ENCODE results near the gene CD80. TPM values are rescaled to one million over a fixed set of nuclear protein-coding genes. Genes with fewer than 3 reads are reported as not detected.

The CD80 gene
- total and polyA plus RNA-seq, 10 of the 15 experiments (the other 5 are each of a cell fraction or from before 2014, with no cell fraction given), result 41.4 to 137 (median 58.1) TPM

DNA sequence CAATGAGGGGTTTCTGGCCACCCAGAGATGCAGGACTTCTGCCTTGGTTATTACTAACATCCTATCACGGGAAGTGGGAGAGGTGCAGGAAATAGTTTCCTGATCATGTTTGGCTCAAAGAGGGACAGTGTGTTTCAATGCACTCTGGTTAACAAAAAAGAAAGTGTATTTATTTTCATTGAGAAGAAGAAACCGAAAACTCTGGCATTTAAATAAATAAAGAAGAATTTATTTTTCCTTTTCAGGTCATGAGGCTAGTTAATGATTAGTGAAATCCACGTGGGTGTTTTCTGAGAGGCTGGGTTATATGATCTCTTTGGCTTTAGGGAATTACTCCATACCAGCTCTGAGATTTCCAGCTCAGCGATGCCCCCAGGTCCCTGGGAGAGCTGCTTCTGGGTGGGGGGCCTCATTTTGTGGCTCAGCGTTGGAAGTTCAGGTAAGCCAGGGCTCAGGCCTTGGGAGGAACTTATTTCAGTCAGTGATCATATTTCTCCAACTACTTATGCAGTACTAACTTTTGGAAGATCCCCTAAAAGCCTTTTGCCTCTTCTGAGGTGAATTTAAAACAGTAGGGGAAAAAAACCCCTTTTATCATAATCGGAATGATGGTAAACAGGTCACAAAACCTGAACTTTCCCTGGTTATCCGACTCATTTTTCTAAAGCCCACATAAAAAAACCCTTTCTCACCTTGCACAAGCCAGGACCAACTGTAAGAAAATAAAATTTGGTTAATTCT is 38.3 kb upstream of the CD80 start, which contains the start of gene PLA1A (continued):
- TF ChIP-seq, protein P1, sequence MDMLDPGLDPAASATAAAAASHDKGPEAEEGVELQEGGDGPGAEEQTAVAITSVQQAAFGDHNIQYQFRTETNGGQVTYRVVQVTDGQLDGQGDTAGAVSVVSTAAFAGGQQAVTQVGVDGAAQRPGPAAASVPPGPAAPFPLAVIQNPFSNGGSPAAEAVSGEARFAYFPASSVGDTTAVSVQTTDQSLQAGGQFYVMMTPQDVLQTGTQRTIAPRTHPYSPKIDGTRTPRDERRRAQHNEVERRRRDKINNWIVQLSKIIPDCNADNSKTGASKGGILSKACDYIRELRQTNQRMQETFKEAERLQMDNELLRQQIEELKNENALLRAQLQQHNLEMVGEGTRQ (IDR thresholded peaks at IDR 0.05; ENCODE audit: borderline replicate concordance, low read depth, low read length), result no peak; the same call in 1 of the 2 replicates
- TF ChIP-seq FOS (IDR thresholded peaks at IDR 0.05; ENCODE audit: borderline replicate concordance, extremely low read depth, insufficient read length) (no peak), LARP7 (IDR thresholded peaks at IDR 0.05) (no peak), SP1 (IDR thresholded peaks at IDR 0.05; ENCODE audit: low read depth, low read length) (no peak), YY1 (IDR thresholded peaks at IDR 0.05; ENCODE audit: low read depth, low read length) (no peak), CREM (IDR thresholded peaks at IDR 0.05; ENCODE audit: low read depth) (no peak), ATF7 (IDR thresholded peaks at IDR 0.05; ENCODE audit: low read depth) (no peak), RB1 (IDR thresholded peaks at IDR 0.05; ENCODE audit: borderline replicate concordance) (no peak), HCFC1 (IDR thresholded peaks at IDR 0.05; ENCODE audit: low read length) (no peak), POU2F2 (IDR thresholded peaks at IDR 0.05; ENCODE audit: borderline replicate concordance, low read depth, low read length) (no peak), BACH1 (IDR thresholded peaks at IDR 0.05; ENCODE audit: borderline replicate concordance) (no peak), POLR2AphosphoS2 (IDR thresholded peaks at IDR 0.05; ENCODE audit: low read depth, low read length) (no peak)
- TF ChIP-seq, protein P2, sequence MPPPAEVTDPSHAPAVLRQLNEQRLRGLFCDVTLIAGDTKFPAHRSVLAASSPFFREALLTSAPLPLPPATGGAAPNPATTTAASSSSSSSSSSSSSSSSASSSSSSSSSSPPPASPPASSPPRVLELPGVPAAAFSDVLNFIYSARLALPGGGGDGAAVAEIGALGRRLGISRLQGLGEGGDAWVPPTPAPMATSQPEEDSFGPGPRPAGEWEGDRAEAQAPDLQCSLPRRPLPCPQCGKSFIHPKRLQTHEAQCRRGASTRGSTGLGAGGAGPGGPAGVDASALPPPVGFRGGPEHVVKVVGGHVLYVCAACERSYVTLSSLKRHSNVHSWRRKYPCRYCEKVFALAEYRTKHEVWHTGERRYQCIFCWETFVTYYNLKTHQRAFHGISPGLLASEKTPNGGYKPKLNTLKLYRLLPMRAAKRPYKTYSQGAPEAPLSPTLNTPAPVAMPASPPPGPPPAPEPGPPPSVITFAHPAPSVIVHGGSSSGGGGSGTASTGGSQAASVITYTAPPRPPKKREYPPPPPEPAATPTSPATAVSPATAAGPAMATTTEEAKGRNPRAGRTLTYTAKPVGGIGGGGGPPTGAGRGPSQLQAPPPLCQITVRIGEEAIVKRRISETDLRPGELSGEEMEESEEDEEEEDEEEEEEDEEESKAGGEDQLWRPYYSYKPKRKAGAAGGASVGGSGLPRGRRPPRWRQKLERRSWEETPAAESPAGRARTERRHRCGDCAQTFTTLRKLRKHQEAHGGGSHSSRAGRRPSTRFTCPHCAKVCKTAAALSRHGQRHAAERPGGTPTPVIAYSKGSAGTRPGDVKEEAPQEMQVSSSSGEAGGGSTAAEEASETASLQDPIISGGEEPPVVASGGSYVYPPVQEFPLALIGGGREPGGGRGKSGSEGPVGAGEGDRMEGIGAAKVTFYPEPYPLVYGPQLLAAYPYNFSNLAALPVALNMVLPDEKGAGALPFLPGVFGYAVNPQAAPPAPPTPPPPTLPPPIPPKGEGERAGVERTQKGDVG (CRISPR knock-in tag; IDR thresholded peaks at IDR 0.05), result no peak; the same call in 1 of the 2 replicates
- TF ChIP-seq, protein P3, sequence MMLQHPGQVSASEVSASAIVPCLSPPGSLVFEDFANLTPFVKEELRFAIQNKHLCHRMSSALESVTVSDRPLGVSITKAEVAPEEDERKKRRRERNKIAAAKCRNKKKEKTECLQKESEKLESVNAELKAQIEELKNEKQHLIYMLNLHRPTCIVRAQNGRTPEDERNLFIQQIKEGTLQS (IDR thresholded peaks at IDR 0.05; ENCODE audit: borderline replicate concordance, extremely low read depth, low read depth, low read length), result no peak
- TF ChIP-seq, protein P4, sequence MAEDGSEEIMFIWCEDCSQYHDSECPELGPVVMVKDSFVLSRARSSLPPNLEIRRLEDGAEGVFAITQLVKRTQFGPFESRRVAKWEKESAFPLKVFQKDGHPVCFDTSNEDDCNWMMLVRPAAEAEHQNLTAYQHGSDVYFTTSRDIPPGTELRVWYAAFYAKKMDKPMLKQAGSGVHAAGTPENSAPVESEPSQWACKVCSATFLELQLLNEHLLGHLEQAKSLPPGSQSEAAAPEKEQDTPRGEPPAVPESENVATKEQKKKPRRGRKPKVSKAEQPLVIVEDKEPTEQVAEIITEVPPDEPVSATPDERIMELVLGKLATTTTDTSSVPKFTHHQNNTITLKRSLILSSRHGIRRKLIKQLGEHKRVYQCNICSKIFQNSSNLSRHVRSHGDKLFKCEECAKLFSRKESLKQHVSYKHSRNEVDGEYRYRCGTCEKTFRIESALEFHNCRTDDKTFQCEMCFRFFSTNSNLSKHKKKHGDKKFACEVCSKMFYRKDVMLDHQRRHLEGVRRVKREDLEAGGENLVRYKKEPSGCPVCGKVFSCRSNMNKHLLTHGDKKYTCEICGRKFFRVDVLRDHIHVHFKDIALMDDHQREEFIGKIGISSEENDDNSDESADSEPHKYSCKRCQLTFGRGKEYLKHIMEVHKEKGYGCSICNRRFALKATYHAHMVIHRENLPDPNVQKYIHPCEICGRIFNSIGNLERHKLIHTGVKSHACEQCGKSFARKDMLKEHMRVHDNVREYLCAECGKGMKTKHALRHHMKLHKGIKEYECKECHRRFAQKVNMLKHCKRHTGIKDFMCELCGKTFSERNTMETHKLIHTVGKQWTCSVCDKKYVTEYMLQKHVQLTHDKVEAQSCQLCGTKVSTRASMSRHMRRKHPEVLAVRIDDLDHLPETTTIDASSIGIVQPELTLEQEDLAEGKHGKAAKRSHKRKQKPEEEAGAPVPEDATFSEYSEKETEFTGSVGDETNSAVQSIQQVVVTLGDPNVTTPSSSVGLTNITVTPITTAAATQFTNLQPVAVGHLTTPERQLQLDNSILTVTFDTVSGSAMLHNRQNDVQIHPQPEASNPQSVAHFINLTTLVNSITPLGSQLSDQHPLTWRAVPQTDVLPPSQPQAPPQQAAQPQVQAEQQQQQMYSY (CRISPR knock-in tag; IDR thresholded peaks at IDR 0.05), result no peak
- TF ChIP-seq, protein P5, sequence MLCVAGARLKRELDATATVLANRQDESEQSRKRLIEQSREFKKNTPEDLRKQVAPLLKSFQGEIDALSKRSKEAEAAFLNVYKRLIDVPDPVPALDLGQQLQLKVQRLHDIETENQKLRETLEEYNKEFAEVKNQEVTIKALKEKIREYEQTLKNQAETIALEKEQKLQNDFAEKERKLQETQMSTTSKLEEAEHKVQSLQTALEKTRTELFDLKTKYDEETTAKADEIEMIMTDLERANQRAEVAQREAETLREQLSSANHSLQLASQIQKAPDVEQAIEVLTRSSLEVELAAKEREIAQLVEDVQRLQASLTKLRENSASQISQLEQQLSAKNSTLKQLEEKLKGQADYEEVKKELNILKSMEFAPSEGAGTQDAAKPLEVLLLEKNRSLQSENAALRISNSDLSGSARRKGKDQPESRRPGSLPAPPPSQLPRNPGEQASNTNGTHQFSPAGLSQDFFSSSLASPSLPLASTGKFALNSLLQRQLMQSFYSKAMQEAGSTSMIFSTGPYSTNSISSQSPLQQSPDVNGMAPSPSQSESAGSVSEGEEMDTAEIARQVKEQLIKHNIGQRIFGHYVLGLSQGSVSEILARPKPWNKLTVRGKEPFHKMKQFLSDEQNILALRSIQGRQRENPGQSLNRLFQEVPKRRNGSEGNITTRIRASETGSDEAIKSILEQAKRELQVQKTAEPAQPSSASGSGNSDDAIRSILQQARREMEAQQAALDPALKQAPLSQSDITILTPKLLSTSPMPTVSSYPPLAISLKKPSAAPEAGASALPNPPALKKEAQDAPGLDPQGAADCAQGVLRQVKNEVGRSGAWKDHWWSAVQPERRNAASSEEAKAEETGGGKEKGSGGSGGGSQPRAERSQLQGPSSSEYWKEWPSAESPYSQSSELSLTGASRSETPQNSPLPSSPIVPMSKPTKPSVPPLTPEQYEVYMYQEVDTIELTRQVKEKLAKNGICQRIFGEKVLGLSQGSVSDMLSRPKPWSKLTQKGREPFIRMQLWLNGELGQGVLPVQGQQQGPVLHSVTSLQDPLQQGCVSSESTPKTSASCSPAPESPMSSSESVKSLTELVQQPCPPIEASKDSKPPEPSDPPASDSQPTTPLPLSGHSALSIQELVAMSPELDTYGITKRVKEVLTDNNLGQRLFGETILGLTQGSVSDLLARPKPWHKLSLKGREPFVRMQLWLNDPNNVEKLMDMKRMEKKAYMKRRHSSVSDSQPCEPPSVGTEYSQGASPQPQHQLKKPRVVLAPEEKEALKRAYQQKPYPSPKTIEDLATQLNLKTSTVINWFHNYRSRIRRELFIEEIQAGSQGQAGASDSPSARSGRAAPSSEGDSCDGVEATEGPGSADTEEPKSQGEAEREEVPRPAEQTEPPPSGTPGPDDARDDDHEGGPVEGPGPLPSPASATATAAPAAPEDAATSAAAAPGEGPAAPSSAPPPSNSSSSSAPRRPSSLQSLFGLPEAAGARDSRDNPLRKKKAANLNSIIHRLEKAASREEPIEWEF (IDR thresholded peaks at IDR 0.05; ENCODE audit: insufficient replicate concordance, low read depth, low read length), result no peak
